22Rv1 (cell line): ENCODE results near the gene FADS3.

ENCODE experiments used
- H3K27ac ChIP-seq: fragments of 450-650 bp; 2 replicates; pipeline ENCODE4 v1.5.1; 2017
- ZFX ChIP-seq: fragments of 450-650 bp; IDR thresholded peaks from 2 replicates; pipeline ENCODE4 v1.6.1; 2017; ENCODE audit warnings: antibody characterized with exemption, borderline replicate concordance
- TF ChIP-seq, protein P1 (sequence below): fragments of 450-650 bp; IDR thresholded peaks from 2 replicates; pipeline ENCODE4 v1.5.1; 2017; ENCODE audit warnings: mild to moderate bottlenecking

Gene FADS3

DNA sequence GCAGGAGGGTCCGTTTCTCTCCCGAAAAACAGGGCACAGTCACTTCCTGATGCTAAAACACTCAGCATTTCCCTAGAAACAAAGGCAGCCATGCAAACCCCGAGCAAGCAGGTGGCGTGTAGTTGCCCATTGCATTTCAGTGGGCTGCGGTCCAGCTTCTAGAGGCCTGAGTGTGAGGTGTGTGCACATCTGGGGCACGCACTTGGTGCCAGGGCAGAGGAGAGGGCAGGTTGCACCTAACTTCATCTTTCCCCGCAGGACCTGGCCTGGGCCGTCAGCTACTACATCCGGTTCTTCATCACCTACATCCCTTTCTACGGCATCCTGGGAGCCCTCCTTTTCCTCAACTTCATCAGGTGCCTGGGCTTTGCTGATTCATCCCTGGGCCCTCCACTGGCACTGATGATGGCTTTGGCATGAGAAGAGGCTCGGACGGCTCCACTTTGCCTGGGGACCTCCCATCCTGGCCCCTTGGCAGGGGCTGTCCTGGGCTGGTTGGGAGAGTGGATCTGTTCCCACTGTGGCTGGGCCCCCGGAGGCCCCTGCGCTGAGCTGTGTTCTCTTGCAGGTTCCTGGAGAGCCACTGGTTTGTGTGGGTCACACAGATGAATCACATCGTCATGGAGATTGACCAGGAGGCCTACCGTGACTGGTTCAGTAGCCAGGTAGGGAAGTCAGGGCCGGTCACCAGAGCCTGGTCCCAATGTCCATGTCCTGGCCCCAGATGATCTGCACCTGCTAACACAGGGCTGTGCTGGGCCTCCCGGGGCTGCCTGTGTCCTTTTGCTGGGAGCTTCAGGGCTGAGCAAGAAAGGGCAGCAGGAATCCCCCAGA lies 28.4 kb downstream of the FADS3 start:
- TF ChIP-seq, protein P1, sequence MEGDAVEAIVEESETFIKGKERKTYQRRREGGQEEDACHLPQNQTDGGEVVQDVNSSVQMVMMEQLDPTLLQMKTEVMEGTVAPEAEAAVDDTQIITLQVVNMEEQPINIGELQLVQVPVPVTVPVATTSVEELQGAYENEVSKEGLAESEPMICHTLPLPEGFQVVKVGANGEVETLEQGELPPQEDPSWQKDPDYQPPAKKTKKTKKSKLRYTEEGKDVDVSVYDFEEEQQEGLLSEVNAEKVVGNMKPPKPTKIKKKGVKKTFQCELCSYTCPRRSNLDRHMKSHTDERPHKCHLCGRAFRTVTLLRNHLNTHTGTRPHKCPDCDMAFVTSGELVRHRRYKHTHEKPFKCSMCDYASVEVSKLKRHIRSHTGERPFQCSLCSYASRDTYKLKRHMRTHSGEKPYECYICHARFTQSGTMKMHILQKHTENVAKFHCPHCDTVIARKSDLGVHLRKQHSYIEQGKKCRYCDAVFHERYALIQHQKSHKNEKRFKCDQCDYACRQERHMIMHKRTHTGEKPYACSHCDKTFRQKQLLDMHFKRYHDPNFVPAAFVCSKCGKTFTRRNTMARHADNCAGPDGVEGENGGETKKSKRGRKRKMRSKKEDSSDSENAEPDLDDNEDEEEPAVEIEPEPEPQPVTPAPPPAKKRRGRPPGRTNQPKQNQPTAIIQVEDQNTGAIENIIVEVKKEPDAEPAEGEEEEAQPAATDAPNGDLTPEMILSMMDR: no peak
- no peak for TF ChIP-seq ZFX
- H3K27ac ChIP-seq: no peak overlapping the region

- no peak overlapping the region for H3K27ac ChIP-seq
- no peak for TF ChIP-seq ZFX
- TF ChIP-seq, protein P1: no peak
These were observed 29.7 kb downstream of the FADS3 start for GRCh38 chr11:61861634-61862033.

- TF ChIP-seq, protein P1: no peak
- TF ChIP-seq ZFX: no peak
- peak overlapping the region; percentile 32 for H3K27ac ChIP-seq
These were observed 31.1 kb downstream of the FADS3 start for GRCh38 chr11:61860054-61860903.

DNA sequence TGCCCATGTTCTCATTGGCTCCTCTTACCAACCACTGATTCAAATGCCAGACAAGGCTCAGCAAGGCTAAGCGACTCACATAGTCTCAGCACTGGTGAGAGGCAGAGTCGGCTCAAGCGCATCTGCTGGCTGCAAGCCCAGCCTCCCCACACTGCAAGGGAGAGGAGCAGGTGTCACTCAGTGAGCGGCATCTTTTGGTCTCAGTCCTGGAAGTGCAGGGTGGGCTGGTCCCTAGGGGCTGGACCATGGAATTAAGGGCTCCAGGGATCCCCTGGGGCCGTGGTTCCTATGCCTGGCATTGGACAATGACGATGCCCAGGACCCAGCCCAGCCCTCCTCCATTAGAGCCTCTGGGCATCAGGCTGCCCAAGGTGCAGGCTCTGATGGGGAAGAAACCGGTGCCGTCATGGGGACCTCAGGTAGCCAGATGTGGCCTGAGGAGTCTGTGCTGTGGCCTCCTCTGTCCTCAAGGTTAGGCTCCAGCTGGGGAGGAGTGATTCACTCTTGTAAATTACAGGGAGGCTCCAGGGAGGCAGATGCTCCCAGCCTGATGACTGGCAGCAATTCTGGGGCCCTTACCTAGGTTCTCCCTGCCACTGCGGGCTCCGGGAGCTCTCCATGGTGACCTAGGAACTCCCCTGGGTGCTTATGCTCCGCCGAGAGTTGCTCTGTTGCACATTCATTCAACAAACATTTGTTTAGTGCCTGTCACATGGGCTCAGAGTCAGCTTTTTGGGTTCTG lies 35.2 kb downstream of the FADS3 start:
- H3K27ac ChIP-seq: no peak overlapping the region
- no peak for TF ChIP-seq ZFX
- TF ChIP-seq, protein P1: no peak

DNA sequence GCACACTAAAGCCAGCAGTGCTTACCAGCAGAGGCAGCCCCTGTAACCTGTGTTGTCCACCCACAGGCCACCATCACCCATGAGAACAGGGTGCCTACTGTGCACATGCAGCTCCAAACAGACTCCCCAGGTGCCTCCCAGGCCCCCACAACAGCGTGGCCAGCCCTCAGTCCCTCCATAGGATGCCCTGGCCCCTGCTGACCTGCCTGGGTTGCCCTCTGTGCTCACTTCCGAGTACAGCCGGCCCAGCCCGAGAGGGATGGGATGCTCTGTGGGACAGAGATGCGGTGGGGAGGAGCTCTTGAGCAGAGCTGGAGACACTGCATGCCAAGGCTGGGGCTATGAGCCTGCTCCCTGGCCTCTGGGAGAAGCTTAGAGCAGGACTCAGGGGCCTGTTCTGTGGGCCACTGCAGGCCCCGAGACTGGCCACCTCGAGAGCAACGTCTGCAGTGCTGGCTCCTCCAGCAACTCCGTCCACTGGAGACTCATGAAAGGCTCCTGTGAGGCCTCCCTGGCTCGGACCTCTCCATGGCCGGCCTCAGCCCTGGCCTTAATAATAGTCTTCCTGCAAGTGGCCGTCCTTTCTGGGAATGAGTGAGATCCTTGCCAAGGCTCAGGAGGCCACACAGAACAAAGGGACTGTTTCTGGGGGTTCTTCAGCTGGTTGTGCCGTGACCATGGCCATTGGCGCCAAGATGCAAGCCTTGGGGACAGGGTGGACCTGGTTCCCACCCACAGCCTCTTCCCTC lies 36.2 kb downstream of the FADS3 start:
- no peak overlapping the region for H3K27ac ChIP-seq
- no peak for TF ChIP-seq ZFX
- TF ChIP-seq, protein P1: no peak

DNA sequence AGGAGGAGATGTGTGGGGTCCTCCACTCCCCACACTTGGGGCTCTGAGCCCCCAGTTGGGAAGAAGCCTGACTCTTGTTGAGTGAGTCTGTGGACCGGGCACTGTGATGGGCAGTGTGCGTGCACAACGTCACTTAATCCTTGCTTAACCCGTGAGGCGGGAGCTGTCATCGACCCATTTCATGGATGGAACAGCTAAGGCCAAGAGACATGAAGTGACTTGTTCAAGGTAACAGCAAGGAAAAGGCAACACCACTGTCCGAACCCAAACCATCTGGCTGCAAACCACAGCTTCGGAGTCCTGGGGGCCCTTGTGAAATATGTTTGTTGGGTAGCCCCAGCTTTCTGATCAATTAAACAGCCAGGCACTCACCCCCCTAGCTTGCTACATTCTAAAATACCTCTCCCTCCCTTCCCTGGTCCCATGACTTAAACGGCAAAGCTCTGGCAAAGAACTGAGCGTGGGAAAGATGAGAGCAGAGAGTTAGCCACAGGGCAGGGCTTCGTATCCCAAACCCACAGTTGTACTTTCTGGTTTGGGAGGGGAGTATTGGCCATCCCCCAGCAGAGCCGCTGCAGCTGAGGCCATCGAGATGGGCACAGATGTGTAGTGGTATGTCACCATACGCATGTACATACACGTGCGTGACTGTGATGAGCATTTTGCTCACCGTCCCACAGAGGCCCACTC lies 37.0 kb downstream of the FADS3 start:
- H3K27ac ChIP-seq: no peak overlapping the region
- TF ChIP-seq ZFX: no peak
- TF ChIP-seq, protein P1: no peak
